Mucosa of rectum (tissue), 2 donors: ENCODE results near the gene CHMP4B.

Experiments
- H3K27ac ChIP-seq, 2 donors: one replicate each; pipeline ENCODE4 v1.7.0; 2013; ENCODE audit warnings: inconsistent platforms in 2 of 2, low read depth in 2 of 2, low read length in 2 of 2
- H3K27me3 ChIP-seq, 2 donors: one replicate each; pipeline ENCODE4 v1.7.0; 2013; ENCODE audit warnings: low read length in 2 of 2; ENCODE audit not compliant: control insufficient read depth in 2 of 2, insufficient read depth in 2 of 2
- H3K36me3 ChIP-seq, 2 donors: one replicate each; pipeline ENCODE4 v1.7.0; 2013; ENCODE audit warnings: low read length in 2 of 2; ENCODE audit not compliant: control insufficient read depth in 2 of 2, insufficient read depth in 2 of 2
- H3K4me1 ChIP-seq, 2 donors: one replicate each; pipeline ENCODE4 v1.7.0; 2013; ENCODE audit warnings: low read length in 2 of 2, mild to moderate bottlenecking in 1 of 2; ENCODE audit not compliant: control insufficient read depth in 2 of 2, insufficient read depth in 2 of 2
- H3K4me3 ChIP-seq, 2 donors: one replicate each; pipeline ENCODE4 v1.7.0; 2013; ENCODE audit warnings: low read length in 2 of 2
- H3K9ac ChIP-seq, 2 donors: one replicate each; pipeline ENCODE4 v1.7.0; 2013; ENCODE audit warnings: low read length in 2 of 2, low read depth in 1 of 2, mild to moderate bottlenecking in 1 of 2
- H3K9me3 ChIP-seq, 2 donors: one replicate each; pipeline ENCODE4 v1.7.0; 2013; ENCODE audit warnings: low read length in 2 of 2; ENCODE audit not compliant: control insufficient read depth in 2 of 2
- donor health status: healthy.
- donor health status: Normal muscosa, but diverticular disease.

Gene CHMP4B

DNA sequence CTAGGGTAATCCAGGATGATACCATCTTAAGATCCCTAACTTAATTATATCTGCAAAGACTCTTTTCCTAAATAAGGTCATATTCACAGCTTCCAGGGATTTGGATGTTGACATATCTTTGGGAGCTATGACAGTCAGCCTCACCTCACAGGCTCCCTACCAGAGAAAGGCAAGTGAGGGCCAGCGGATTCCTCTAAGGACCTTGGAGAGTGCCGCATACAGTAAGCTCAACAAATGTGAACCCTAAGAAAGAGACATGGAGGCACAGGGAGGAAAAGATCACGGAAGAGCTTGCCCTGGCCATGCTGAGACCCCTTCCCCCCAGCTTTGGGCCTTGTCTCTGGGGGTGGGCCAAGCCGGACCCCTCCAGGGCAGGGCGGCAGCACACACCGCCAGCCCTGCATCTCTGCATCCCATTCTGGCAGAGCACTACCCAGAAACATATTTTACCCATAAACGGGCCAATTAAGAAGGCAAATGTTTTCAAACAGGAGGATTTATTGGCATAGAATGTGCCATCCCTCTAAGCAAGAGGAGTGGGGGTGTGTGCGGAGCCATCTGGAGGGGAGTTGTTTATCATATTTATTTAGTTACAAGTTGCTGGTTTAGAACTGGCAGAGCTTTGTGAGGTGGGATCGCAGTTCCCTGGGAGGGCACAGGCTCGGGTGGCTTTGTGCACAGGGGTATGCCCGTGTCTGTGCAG, 55.4 kb downstream of the CHMP4B start:
- Histone ChIP-seq H3K4me3 (no peak overlapping the region), H3K36me3 (no peaks in the 10 kb centered on the region)

DNA sequence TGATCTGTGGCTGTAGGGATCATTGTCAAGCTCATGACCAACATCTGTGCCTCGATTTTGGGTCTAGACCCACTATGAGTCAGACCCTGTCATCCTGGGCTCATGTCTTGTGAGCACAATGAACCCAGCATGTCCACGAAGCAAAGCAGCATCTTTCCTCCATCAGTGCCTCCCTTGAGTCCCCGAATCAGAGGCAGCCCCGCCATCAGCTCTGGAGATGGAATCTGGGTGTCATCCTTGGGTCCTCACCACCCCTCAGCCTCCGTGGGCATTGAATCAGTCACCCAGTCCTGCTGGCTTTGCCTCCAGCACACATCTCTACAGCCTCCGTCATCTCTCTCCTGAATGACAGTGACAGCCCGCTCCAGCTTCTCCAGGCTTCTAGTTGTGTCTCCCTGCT, 56.9 kb downstream of the CHMP4B start:
- H3K27me3 ChIP-seq: no peaks in the 10 kb centered on the region
- H3K9me3 ChIP-seq: no peaks in the 10 kb centered on the region
- peaks cover 0 to 6% of the 10 kb centered on the region in 2 donors for H3K4me1 ChIP-seq
- H3K27ac ChIP-seq: no peak overlapping the region
- H3K36me3 ChIP-seq: no peaks in the 10 kb centered on the region
- no peak overlapping the region for H3K9ac ChIP-seq
- no peak overlapping the region for H3K4me3 ChIP-seq

More for the DNA sequence above, 55.4 kb downstream of the CHMP4B start:
- Histone ChIP-seq H3K4me1 (peaks cover 2 to 6% of the 10 kb centered on the region in 2 donors), H3K9me3 (no peaks in the 10 kb centered on the region), H3K9ac (no peak overlapping the region), H3K27ac (no peak overlapping the region), H3K27me3 (no peaks in the 10 kb centered on the region)

DNA sequence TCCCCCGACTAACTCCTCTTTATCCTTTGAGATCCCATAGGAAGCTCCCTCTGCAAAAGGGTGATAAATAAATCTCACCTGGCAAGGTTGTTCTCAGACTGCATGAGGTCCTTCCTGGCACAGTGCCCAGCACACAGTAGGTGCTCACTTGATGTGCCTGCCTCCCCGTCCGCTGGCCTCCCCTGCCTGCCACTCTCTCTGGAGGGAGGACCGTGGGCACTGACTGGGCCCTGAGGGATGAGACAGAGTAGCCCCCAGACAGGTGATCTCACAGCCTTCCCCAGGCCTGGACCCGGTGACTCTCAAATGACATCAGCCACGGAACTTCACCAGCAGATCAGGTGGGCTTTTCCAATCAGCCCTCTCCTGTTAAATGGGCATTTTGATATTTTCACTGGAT, 57.4 kb downstream of the CHMP4B start:
- Histone ChIP-seq H3K9ac (no peak overlapping the region), H3K36me3 (no peaks in the 10 kb centered on the region), H3K4me3 (no peak overlapping the region), H3K27ac (no peak overlapping the region), H3K27me3 (no peaks in the 10 kb centered on the region), H3K9me3 (no peaks in the 10 kb centered on the region), H3K4me1 (peaks cover 0 to 6% of the 10 kb centered on the region in 2 donors)

DNA sequence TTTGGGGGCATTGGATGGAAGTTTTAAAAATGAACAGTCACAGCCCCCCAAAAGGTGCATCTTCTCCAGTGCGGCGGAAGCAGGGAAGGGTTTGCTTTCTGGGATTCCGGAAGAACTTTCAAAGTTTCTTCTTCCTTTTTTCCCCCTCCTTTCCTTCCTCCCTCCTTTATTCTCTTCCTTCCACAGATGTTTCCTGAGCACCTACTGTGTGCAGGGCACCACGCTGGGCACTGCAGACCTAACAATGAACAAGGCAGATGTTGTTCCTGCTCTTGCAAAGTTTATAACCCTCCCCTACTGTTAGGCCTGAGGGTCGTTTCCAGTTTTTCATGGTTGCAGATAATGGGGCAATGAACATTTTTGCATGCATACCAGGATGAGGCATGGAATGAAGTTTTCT, 58.1 kb downstream of the CHMP4B start:
- Histone ChIP-seq H3K36me3 (no peaks in the 10 kb centered on the region), H3K4me3 (no peak overlapping the region), H3K9ac (no peak overlapping the region), H3K27me3 (no peaks in the 10 kb centered on the region), H3K4me1 (peaks cover 0 to 6% of the 10 kb centered on the region in 2 donors), H3K27ac (no peak overlapping the region), H3K9me3 (no peaks in the 10 kb centered on the region)

DNA sequence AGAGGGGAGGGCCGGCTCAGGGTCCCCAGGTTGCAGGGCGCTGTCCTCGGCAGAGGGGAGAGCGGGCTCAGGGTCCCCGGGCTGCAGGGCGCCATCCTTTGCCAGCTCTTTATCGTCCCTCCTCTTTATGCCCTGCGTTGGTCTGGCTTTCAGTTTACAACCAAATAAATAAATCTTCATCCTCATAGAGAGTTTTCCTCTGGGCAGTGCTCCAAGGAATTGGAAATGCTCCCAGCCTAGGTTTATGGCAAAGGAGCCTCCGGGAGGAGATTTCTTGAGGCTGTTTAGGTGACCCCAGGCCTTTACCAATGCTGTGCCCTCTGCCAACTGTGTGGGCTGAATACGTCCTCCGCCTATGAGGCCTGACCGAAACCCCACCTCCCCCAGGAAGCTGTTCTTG, 60.2 kb downstream of the CHMP4B start:
- peaks cover 0 to 6% of the 10 kb centered on the region in 2 donors for H3K4me1 ChIP-seq
- peak overlapping the region; percentile 33 to 37 for H3K4me3 ChIP-seq
- H3K27me3 ChIP-seq: no peaks in the 10 kb centered on the region
- H3K36me3 ChIP-seq: no peaks in the 10 kb centered on the region
- no peak overlapping the region for H3K27ac ChIP-seq
- H3K9ac ChIP-seq: no peak overlapping the region
- no peaks in the 10 kb centered on the region for H3K9me3 ChIP-seq

DNA sequence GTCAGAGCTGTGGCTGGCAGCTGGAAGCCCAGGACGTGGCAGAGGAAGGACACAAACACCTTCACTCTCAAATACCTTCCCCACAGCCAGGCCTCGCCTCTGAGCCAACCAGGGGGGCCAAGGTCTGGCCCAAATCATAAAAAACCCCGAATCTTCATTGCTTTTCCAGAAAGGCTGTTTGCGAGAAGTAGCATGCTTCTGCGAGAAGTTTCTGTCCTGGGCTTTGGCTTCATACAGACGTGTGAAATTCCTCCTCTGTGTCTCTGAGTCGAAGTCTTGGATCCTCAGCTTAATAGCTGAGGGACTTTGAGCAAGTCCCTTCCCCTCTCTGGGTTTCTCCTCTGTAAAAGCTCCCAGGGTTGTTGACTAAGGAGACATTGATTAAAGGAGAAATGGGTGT, 63.0 kb downstream of the CHMP4B start:
- Histone ChIP-seq H3K27ac (no peak overlapping the region), H3K27me3 (no peaks in the 10 kb centered on the region), H3K4me3 (no peak overlapping the region), H3K9ac (no peak overlapping the region), H3K36me3 (no peaks in the 10 kb centered on the region), H3K4me1 (peaks cover 0 to 6% of the 10 kb centered on the region in 2 donors), H3K9me3 (no peaks in the 10 kb centered on the region)

DNA sequence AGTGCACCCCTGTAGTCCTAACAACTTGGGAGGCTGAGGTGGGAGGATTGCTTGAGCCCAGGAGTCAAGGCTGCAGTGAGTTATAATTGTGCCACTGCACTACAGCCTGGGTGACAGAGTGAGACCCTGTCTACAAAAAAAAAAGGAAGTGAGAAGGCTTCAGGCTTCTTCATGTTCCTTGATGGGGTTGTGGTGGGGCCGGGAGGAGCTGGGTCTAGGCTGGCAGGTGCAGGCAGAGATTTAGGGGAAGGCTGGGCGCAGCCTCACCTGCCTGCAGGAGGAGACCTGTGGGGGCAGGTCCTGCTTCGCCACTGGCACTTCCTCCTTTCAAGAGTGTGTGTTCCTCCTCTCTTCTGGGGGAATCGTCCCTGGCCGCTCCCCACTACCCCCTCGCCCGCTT, 63.9 kb downstream of the CHMP4B start:
- no peak overlapping the region for H3K9ac ChIP-seq
- H3K36me3 ChIP-seq: no peaks in the 10 kb centered on the region
- H3K4me1 ChIP-seq: peaks cover 0 to 6% of the 10 kb centered on the region in 2 donors
- H3K9me3 ChIP-seq: no peaks in the 10 kb centered on the region
- H3K27me3 ChIP-seq: no peaks in the 10 kb centered on the region
- H3K27ac ChIP-seq: peak overlapping the region; percentile 3 to 52
- H3K4me3 ChIP-seq: no peak overlapping the region

DNA sequence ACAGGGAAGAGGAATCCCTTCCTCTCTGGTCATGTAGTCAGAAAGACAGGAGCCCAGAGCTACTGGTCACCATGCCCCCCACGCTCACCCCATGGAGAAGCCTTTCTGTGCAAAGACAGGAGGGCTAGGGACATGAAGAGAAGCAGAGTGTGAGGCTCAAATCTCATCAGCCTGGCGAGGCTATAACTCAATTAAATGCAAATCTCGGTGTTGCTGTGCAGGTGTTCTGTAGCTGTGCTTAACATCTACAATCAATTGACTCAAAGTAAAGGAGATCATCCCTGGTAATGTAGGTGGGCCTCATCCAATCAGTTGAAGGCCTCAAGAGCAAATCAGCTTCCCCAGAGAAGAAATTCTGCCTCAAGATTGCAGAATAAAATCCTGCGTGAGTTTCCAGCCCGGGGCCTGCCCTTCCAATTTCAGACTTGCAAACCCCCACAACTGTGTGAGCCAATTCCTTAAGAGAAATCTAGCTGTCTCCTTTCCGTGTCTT, 64.4 kb downstream of the CHMP4B start:
- H3K9ac ChIP-seq: no peak overlapping the region

DNA sequence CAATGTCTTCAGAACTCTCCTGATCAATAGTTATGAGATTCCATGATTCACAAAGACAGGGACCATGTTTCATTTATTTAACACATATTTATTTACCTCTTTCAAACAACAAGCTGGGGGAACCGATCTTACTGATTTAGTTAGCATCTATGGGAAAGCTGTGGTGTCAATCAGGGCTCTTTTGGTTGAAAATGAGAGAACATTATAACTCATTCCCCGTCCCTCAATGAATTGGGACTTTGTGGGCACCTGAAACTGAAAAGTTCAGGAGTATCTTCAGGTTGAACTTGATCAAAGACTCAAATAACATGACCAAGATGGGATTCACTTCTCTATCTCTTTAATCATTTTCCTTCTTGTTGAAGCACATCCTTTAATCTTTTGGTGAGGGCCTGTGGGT, 67.4 kb downstream of the CHMP4B start:
- H3K9me3 ChIP-seq: no peaks in the 10 kb centered on the region
- H3K36me3 ChIP-seq: no peaks in the 10 kb centered on the region
- no peaks in the 10 kb centered on the region for H3K27me3 ChIP-seq
- H3K27ac ChIP-seq: no peak overlapping the region
- no peak overlapping the region for H3K9ac ChIP-seq
- H3K4me3 ChIP-seq: no peak overlapping the region
- H3K4me1 ChIP-seq: no peaks in the 10 kb centered on the region

More for the DNA sequence above, 64.4 kb downstream of the CHMP4B start:
- Histone ChIP-seq H3K9me3 (no peaks in the 10 kb centered on the region), H3K27me3 (no peaks in the 10 kb centered on the region), H3K4me3 (no peak overlapping the region), H3K4me1 (peaks cover 0 to 6% of the 10 kb centered on the region in 2 donors), H3K27ac (peak overlapping the region; percentile 3 to 52), H3K36me3 (no peaks in the 10 kb centered on the region)

DNA sequence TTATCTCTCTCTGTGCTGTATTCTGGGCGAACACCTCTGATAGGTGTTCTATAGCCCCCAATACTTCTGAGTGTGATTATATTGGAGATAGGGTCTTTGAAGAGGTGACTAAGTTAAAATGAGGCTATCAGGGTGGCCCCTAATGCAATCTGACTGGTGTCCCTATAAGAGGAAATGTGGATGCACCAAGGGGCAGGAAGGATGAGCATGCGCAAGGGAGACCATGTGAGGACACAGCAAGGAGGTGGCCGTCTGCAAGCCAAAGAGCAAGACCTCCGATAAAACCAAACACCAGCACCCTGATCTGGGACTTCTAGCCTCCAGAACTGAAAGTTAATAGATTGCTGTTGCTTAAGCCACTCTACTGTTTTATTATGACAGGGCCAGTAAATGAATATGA, 69.2 kb downstream of the CHMP4B start:
- H3K27me3 ChIP-seq: no peaks in the 10 kb centered on the region
- H3K27ac ChIP-seq: no peak overlapping the region
- H3K4me3 ChIP-seq: no peak overlapping the region
- H3K4me1 ChIP-seq: no peaks in the 10 kb centered on the region
- H3K36me3 ChIP-seq: no peaks in the 10 kb centered on the region
- no peaks in the 10 kb centered on the region for H3K9me3 ChIP-seq
- H3K9ac ChIP-seq: no peak overlapping the region
